GM23338 (cell line): ENCODE results near the gene BACE2. TPM values are rescaled to one million over a fixed set of nuclear protein-coding genes. Genes with fewer than 3 reads are reported as not detected.

Source experiments
- ATAC-seq: fragments of 200-7000 bp; cut with Tn5 transposase; 3 replicates; pipeline ENCODE4 v1.9.1; 2020
- DNase-seq: peaks from one replicate; pipeline ENCODE4 v3.0.0-alpha.2; 2015; ENCODE audit warnings: low spot score
- H2AFZ ChIP-seq: fragments of 200-600 bp; sonication (generic); 2 replicates; pipeline ENCODE4 v1.8.0; 2016; ENCODE audit warnings: antibody characterized with exemption, mild to moderate bottlenecking, moderate library complexity
- H3F3A ChIP-seq: fragments of 200-600 bp; sonication (generic); replicated peaks from 2 replicates; pipeline ENCODE4 v1.8.0; 2017; ENCODE audit warnings: antibody characterized with exemption, mixed run types, low read depth
- H3K27ac ChIP-seq: fragments of 200-600 bp; sonication (generic); 2 replicates; pipeline ENCODE4 v1.6.1; 2016; ENCODE audit warnings: low read depth
- H3K27me3 ChIP-seq: fragments of 200-600 bp; sonication (generic); 2 replicates; pipeline ENCODE4 v1.8.0; 2016; ENCODE audit warnings: mild to moderate bottlenecking, mixed run types, moderate library complexity; ENCODE audit not compliant: insufficient read depth
- H3K36me3 ChIP-seq: fragments of 200-600 bp; sonication (generic); 2 replicates; pipeline ENCODE4 v1.8.0; 2016; ENCODE audit warnings: mild to moderate bottlenecking; ENCODE audit not compliant: insufficient read depth
- H3K4me1 ChIP-seq: fragments of 200-600 bp; sonication (generic); 2 replicates; pipeline ENCODE4 v1.8.0; 2016; ENCODE audit warnings: mild to moderate bottlenecking, moderate library complexity; ENCODE audit not compliant: insufficient read depth
- H3K4me2 ChIP-seq: fragments of 200-600 bp; sonication (generic); 2 replicates; pipeline ENCODE4 v1.7.1; 2017; ENCODE audit warnings: mixed run types
- H3K4me3 ChIP-seq: fragments of 200-600 bp; sonication (generic); 2 replicates; pipeline ENCODE4 v1.6.1; 2016; ENCODE audit warnings: mixed run types
- H3K79me2 ChIP-seq: fragments of 200-600 bp; sonication (generic); replicated peaks from 2 replicates; pipeline ENCODE4 v1.8.0; 2017; ENCODE audit warnings: mild to moderate bottlenecking; ENCODE audit not compliant: insufficient read depth
- H3K9me2 ChIP-seq: fragments of 200-600 bp; sonication (generic); 2 replicates; pipeline ENCODE4 v1.8.0; 2017; ENCODE audit not compliant: insufficient read depth
- H4K20me1 ChIP-seq: fragments of 200-600 bp; sonication (generic); replicated peaks from 2 replicates; pipeline ENCODE4 v1.8.0; 2017; ENCODE audit warnings: mild to moderate bottlenecking; ENCODE audit not compliant: insufficient read depth
- H3K27ac Mint-ChIP-seq: 2 replicates; pipeline ENCODE4 v1.8.0; 2020; ENCODE audit warnings: inconsistent platforms, mild to moderate bottlenecking, moderate library complexity, mixed read lengths
- H3K27me3 Mint-ChIP-seq: 3 replicates; pipeline ENCODE4 v1.8.0; 2022; ENCODE audit warnings: low read depth, mild to moderate bottlenecking, moderate library complexity, mixed read lengths, inconsistent platforms; ENCODE audit not compliant: insufficient read depth, poor library complexity
- H3K36me3 Mint-ChIP-seq: 3 replicates; pipeline ENCODE4 v1.8.0; 2021; ENCODE audit warnings: low read depth, mild to moderate bottlenecking, inconsistent platforms, moderate library complexity, mixed read lengths
- H3K4me1 Mint-ChIP-seq: 3 replicates; pipeline ENCODE4 v1.8.0; 2020; ENCODE audit warnings: mild to moderate bottlenecking, inconsistent platforms, mixed read lengths
- H3K4me3 Mint-ChIP-seq: 3 replicates; pipeline ENCODE4 v1.8.0; 2021; ENCODE audit warnings: moderate library complexity, mild to moderate bottlenecking, inconsistent platforms, mixed read lengths
- H3K9me3 Mint-ChIP-seq: 3 replicates; pipeline ENCODE4 v1.8.0; 2020; ENCODE audit warnings: moderate library complexity, mild to moderate bottlenecking, inconsistent platforms, mixed read lengths
- CREB1 ChIP-seq: fragments of 250-450 bp; sonication (Bioruptor Pico); IDR thresholded peaks from 2 replicates; pipeline ENCODE4 v1.5.0; 2020; ENCODE audit warnings: low read depth, mild to moderate bottlenecking, moderate library complexity
- EZH2 ChIP-seq: fragments of 200-600 bp; sonication (generic); IDR thresholded peaks from one replicate; pipeline ENCODE4 v1.8.0; 2017; ENCODE audit warnings: antibody characterized with exemption, mild to moderate bottlenecking, low read depth; ENCODE audit not compliant: unreplicated experiment
- EZH2phosphoT487 ChIP-seq: fragments of 200-600 bp; sonication (generic); IDR thresholded peaks from one replicate; pipeline ENCODE4 v1.8.1; 2018; ENCODE audit warnings: antibody characterized with exemption; ENCODE audit not compliant: unreplicated experiment
- JUNB ChIP-seq: IDR thresholded peaks from one replicate; pipeline ENCODE4 v1.6.1; 2016; ENCODE audit warnings: antibody characterized with exemption; ENCODE audit not compliant: unreplicated experiment
- NANOG ChIP-seq: IDR thresholded peaks from 2 replicates; pipeline ENCODE4 v1.6.1; 2016; ENCODE audit warnings: antibody characterized with exemption, borderline replicate concordance
- POLR2AphosphoS5 ChIP-seq: IDR thresholded peaks from 2 replicates; pipeline ENCODE4 v1.6.1; 2016; ENCODE audit warnings: antibody characterized with exemption, low read depth
- STAT1 ChIP-seq: IDR thresholded peaks from one replicate; pipeline ENCODE4 v1.6.1; 2016; ENCODE audit warnings: antibody characterized with exemption; ENCODE audit not compliant: unreplicated experiment
- ZNF114 ChIP-seq: fragments of 250-450 bp; sonication (Bioruptor Pico); IDR thresholded peaks from 2 replicates; pipeline ENCODE4 v1.5.0; 2020; ENCODE audit warnings: mild to moderate bottlenecking, moderate library complexity
- ZNF331 ChIP-seq: fragments of 250-450 bp; sonication (Bioruptor Pico); IDR thresholded peaks from 2 replicates; pipeline ENCODE4 v1.5.0; 2020; ENCODE audit warnings: low read depth, mild to moderate bottlenecking, moderate library complexity
- polyA plus RNA-seq: library from polyadenylated mRNA; unstranded; fragments of >200 nt; fragmentation: Nextera tagmentation; extraction: Ambion mirVana; gene quantifications from 2 replicates; pipeline ENCODE4 v1.2.1, GENCODE V29; 2016
- total RNA-seq: library from RNA; depleted of rRNA; stranded (reverse); fragments of >200 nt; shearing (Covaris generic); gene quantifications from 2 replicates; pipeline ENCODE4 v1.2.3, GENCODE V29; 2014
- TF ChIP-seq, protein P1 (sequence below): IDR thresholded peaks from one replicate; pipeline ENCODE4 v1.6.1; 2018; ENCODE audit warnings: antibody characterized with exemption; ENCODE audit not compliant: unreplicated experiment
- TF ChIP-seq, protein P2 (sequence below): IDR thresholded peaks from 2 replicates; pipeline ENCODE4 v1.6.1; 2016; ENCODE audit warnings: antibody characterized with exemption
- TF ChIP-seq, protein P3 (sequence below): fragments of 250-450 bp; sonication (Bioruptor Pico); IDR thresholded peaks from 2 replicates; pipeline ENCODE4 v1.5.0; 2020; ENCODE audit warnings: mild to moderate bottlenecking, moderate library complexity
- TF ChIP-seq, protein P4 (sequence below), 2 experiments: fragments of 200-600 bp in 1 of 2; sonication (generic) in 1 of 2; conservative IDR thresholded peaks; 2 replicates each; pipeline versions ENCODE4 v1.5.1 to v1.6.1; 2016 to 2017; ENCODE audit warnings: antibody characterized with exemption in 2 of 2, low read depth in 2 of 2, mild to moderate bottlenecking in 2 of 2, moderate library complexity in 1 of 2

Gene BACE2
- total and polyA plus RNA-seq, 2 experiments from 2014 or later, result 3.5 to 6.8 TPM

DNA sequence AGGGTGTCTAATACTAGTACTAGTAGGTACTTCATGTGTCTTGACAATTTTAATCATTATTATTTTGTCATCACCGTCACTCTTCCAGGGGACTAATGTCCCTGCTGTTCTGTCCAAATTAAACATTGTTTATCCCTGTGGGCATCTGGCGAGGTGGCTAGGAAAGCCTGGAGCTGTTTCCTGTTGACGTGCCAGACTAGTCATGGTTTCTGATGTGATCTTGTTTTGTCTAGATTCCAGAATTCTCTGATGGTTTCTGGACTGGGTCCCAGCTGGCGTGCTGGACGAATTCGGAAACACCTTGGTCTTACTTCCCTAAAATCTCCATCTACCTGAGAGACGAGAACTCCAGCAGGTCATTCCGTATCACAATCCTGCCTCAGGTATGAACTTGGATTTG lies 82.6 kb downstream of the BACE2 start:
- Mint-ChIP-seq H3K9me3 (peaks cover 12% of the 10 kb centered on the region), H3K4me3 (no peak overlapping the region), H3K4me1 (peaks cover 4% of the 10 kb centered on the region), H3K36me3 (peaks cover 35% of the 10 kb centered on the region), H3K27me3 (peaks cover 4% of the 10 kb centered on the region), H3K27ac (no peak overlapping the region)
- H3K9me2 ChIP-seq, result no peaks in the 10 kb centered on the region
- no peaks in the 10 kb centered on the region for H3K79me2 ChIP-seq
- no peaks in the 10 kb centered on the region for H3K27me3 ChIP-seq
- DNase-seq, result no peak
- no peak for ATAC-seq
- H4K20me1 ChIP-seq, result no peaks in the 10 kb centered on the region; the same call in 1 of the 2 replicates
- no peaks in the 10 kb centered on the region for H3K36me3 ChIP-seq
- TF ChIP-seq ZNF331 (CRISPR knock-in tag) (no peak), ZNF114 (CRISPR knock-in tag) (no peak), CREB1 (CRISPR knock-in tag) (no peak), EZH2 (no peak), POLR2AphosphoS5 (no peak), JUNB (no peak), NANOG (no peak), STAT1 (no peak), EZH2phosphoT487 (no peak)
- TF ChIP-seq, protein P1, sequence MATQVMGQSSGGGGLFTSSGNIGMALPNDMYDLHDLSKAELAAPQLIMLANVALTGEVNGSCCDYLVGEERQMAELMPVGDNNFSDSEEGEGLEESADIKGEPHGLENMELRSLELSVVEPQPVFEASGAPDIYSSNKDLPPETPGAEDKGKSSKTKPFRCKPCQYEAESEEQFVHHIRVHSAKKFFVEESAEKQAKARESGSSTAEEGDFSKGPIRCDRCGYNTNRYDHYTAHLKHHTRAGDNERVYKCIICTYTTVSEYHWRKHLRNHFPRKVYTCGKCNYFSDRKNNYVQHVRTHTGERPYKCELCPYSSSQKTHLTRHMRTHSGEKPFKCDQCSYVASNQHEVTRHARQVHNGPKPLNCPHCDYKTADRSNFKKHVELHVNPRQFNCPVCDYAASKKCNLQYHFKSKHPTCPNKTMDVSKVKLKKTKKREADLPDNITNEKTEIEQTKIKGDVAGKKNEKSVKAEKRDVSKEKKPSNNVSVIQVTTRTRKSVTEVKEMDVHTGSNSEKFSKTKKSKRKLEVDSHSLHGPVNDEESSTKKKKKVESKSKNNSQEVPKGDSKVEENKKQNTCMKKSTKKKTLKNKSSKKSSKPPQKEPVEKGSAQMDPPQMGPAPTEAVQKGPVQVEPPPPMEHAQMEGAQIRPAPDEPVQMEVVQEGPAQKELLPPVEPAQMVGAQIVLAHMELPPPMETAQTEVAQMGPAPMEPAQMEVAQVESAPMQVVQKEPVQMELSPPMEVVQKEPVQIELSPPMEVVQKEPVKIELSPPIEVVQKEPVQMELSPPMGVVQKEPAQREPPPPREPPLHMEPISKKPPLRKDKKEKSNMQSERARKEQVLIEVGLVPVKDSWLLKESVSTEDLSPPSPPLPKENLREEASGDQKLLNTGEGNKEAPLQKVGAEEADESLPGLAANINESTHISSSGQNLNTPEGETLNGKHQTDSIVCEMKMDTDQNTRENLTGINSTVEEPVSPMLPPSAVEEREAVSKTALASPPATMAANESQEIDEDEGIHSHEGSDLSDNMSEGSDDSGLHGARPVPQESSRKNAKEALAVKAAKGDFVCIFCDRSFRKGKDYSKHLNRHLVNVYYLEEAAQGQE, result no peak
- TF ChIP-seq, protein P2, sequence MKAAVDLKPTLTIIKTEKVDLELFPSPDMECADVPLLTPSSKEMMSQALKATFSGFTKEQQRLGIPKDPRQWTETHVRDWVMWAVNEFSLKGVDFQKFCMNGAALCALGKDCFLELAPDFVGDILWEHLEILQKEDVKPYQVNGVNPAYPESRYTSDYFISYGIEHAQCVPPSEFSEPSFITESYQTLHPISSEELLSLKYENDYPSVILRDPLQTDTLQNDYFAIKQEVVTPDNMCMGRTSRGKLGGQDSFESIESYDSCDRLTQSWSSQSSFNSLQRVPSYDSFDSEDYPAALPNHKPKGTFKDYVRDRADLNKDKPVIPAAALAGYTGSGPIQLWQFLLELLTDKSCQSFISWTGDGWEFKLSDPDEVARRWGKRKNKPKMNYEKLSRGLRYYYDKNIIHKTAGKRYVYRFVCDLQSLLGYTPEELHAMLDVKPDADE, result no peak
- TF ChIP-seq, protein P3, sequence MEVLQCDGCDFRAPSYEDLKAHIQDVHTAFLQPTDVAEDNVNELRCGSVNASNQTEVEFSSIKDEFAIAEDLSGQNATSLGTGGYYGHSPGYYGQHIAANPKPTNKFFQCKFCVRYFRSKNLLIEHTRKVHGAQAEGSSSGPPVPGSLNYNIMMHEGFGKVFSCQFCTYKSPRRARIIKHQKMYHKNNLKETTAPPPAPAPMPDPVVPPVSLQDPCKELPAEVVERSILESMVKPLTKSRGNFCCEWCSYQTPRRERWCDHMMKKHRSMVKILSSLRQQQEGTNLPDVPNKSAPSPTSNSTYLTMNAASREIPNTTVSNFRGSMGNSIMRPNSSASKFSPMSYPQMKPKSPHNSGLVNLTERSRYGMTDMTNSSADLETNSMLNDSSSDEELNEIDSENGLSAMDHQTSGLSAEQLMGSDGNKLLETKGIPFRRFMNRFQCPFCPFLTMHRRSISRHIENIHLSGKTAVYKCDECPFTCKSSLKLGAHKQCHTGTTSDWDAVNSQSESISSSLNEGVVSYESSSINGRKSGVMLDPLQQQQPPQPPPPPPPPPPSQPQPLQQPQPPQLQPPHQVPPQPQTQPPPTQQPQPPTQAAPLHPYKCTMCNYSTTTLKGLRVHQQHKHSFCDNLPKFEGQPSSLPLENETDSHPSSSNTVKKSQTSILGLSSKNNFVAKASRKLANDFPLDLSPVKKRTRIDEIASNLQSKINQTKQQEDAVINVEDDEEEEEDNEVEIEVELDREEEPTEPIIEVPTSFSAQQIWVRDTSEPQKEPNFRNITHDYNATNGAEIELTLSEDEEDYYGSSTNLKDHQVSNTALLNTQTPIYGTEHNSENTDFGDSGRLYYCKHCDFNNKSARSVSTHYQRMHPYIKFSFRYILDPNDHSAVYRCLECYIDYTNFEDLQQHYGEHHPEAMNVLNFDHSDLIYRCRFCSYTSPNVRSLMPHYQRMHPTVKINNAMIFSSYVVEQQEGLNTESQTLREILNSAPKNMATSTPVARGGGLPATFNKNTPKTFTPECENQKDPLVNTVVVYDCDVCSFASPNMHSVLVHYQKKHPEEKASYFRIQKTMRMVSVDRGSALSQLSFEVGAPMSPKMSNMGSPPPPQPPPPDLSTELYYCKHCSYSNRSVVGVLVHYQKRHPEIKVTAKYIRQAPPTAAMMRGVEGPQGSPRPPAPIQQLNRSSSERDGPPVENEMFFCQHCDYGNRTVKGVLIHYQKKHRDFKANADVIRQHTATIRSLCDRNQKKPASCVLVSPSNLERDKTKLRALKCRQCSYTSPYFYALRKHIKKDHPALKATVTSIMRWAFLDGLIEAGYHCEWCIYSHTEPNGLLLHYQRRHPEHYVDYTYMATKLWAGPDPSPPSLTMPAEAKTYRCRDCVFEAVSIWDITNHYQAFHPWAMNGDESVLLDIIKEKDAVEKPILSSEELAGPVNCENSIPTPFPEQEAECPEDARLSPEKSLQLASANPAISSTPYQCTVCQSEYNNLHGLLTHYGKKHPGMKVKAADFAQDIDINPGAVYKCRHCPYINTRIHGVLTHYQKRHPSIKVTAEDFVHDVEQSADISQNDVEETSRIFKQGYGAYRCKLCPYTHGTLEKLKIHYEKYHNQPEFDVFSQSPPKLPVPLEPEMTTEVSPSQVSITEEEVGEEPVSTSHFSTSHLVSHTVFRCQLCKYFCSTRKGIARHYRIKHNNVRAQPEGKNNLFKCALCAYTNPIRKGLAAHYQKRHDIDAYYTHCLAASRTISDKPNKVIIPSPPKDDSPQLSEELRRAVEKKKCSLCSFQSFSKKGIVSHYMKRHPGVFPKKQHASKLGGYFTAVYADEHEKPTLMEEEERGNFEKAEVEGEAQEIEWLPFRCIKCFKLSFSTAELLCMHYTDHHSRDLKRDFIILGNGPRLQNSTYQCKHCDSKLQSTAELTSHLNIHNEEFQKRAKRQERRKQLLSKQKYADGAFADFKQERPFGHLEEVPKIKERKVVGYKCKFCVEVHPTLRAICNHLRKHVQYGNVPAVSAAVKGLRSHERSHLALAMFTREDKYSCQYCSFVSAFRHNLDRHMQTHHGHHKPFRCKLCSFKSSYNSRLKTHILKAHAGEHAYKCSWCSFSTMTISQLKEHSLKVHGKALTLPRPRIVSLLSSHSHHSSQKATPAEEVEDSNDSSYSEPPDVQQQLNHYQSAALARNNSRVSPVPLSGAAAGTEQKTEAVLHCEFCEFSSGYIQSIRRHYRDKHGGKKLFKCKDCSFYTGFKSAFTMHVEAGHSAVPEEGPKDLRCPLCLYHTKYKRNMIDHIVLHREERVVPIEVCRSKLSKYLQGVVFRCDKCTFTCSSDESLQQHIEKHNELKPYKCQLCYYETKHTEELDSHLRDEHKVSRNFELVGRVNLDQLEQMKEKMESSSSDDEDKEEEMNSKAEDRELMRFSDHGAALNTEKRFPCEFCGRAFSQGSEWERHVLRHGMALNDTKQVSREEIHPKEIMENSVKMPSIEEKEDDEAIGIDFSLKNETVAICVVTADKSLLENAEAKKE (CRISPR knock-in tag), result no peak
- TF ChIP-seq, protein P4, sequence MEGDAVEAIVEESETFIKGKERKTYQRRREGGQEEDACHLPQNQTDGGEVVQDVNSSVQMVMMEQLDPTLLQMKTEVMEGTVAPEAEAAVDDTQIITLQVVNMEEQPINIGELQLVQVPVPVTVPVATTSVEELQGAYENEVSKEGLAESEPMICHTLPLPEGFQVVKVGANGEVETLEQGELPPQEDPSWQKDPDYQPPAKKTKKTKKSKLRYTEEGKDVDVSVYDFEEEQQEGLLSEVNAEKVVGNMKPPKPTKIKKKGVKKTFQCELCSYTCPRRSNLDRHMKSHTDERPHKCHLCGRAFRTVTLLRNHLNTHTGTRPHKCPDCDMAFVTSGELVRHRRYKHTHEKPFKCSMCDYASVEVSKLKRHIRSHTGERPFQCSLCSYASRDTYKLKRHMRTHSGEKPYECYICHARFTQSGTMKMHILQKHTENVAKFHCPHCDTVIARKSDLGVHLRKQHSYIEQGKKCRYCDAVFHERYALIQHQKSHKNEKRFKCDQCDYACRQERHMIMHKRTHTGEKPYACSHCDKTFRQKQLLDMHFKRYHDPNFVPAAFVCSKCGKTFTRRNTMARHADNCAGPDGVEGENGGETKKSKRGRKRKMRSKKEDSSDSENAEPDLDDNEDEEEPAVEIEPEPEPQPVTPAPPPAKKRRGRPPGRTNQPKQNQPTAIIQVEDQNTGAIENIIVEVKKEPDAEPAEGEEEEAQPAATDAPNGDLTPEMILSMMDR (conservative IDR thresholded peaks at IDR 0.05; ENCODE audit: low read depth in 2 of 2), result no peak
- H3K4me3 ChIP-seq, result no peak overlapping the region
- no peak overlapping the region for H3K27ac ChIP-seq
- H2AFZ ChIP-seq, result no peak overlapping the region
- H3K4me2 ChIP-seq, result no peak overlapping the region
- H3K4me1 ChIP-seq, result peaks cover under 1% of the 10 kb centered on the region; the same call in 1 of the 2 replicates
- H3F3A ChIP-seq, result no peaks in the 10 kb centered on the region
